ENCODE results near the gene VMAC. TPM values are rescaled to one million over a fixed set of nuclear protein-coding genes. Genes with fewer than 3 reads are reported as not detected.
A peak's percentile ranks its signal among the peaks of the same experiment; 100 is the strongest.
"Not testable (repeated sequence)": the region's sequence is repeated elsewhere in the genome, so short reads cannot be mapped to it uniquely, and the experiment has no call there.

The VMAC gene
- total RNA-seq = 1 to 10 TPM; 5.0 to 8.5 (median 7.0) TPM
- polyA plus RNA-seq = 1 to 10 TPM; 3.4 to 6.4 TPM
- long read RNA-seq, donor 1, transcript VMAC-201 (2 exons, 2,254 nt) = major isoform, 12 of 12 reads
- long read RNA-seq, donor 1, partial matches to known transcripts = 0 of 12 reads
- long read RNA-seq, donor 1, other reads (novel, unspliced or antisense) = 0 of 12 reads
- long read RNA-seq, donor 2, partial matches to known transcripts = 0 of 3 reads
- long read RNA-seq, donor 2, other reads (novel, unspliced or antisense) = 0 of 3 reads
- long read RNA-seq, donor 3, partial matches to known transcripts = 0 of 7 reads
- long read RNA-seq, donor 3, other reads (novel, unspliced or antisense) = 4 of 7 reads

- TF ChIP-seq EP300 (IDR thresholded peaks at IDR 0.05) = peak; percentile 19
- TF ChIP-seq CTCF (IDR thresholded peaks at IDR 0.05) = no peak
- TF ChIP-seq POLR2A (IDR thresholded peaks at IDR 0.05) = peak; percentile 26
- DNase-seq = peak; percentile 99 to 100 (median 99)
- H3K4me3 ChIP-seq = peak within 1 kb of the TSS; percentile 94
- H3K27ac ChIP-seq = peak within 1 kb of the TSS; percentile 71
- no peaks in the 10 kb centered on the region for H3K36me3 ChIP-seq
- H3K27me3 ChIP-seq = no peaks in the 10 kb centered on the region
- intact Hi-C loops (cut with DNase I) = no loop called here
- H3K4me1 ChIP-seq (ENCODE audit: insufficient read depth) = peaks cover 3% of the 10 kb centered on the region
- H3K9me3 ChIP-seq = no peaks in the 10 kb centered on the region
- WGBS, 3 donors = 0 to 1% (median 1%) methylated on average over 39 to 61 of the region's 61 CpGs
Measured at GRCh38 chr19:5904352-5905113, at the start of gene VMAC. VMAC (plus strand) TSS chr19:5904872; CDS start chr19:5904891, 19 bp downstream.

- H3K9me3 ChIP-seq; H3K4me1 ChIP-seq (ENCODE audit: insufficient read depth); H3K27me3 ChIP-seq; H3K27ac ChIP-seq; H3K4me3 ChIP-seq; DNase-seq; intact Hi-C loops (cut with DNase I); H3K36me3 ChIP-seq: not testable (repeated sequence)
- 52 to 60% (median 56%) methylated on average over 9 of the region's 9 CpGs for WGBS, 3 donors
Measured at GRCh38 chr19:5855151-5855550, 49.5 kb upstream of the VMAC start.

GRCh38 chr19:5857203-5858081, 47.2 kb upstream of the VMAC start:
- DNase-seq = no peak
- WGBS, 3 donors = 87 to 89% (median 88%) methylated on average over 18 of the region's 18 CpGs
- intact Hi-C loops (cut with DNase I) = no loop called here
- Histone ChIP-seq H3K36me3 (no peaks in the 10 kb centered on the region), H3K27me3 (no peaks in the 10 kb centered on the region), H3K4me3 (no peak overlapping the region), H3K27ac (no peak overlapping the region), H3K9me3 (no peaks in the 10 kb centered on the region), H3K4me1 (ENCODE audit: insufficient read depth) (no peaks in the 10 kb centered on the region)
- no peak for TF ChIP-seq CTCF (IDR thresholded peaks at IDR 0.05)
- no peak for TF ChIP-seq POLR2A (IDR thresholded peaks at IDR 0.05)
- TF ChIP-seq EP300 (IDR thresholded peaks at IDR 0.05) = no peak

GRCh38 chr19:5863030-5863665, 41.5 kb upstream of the VMAC start:
- no peak for DNase-seq
- no peaks in the 10 kb centered on the region for H3K27me3 ChIP-seq
- intact Hi-C loops (cut with DNase I) = no loop called here
- no peaks in the 10 kb centered on the region for H3K36me3 ChIP-seq
- H3K9me3 ChIP-seq = no peaks in the 10 kb centered on the region
- no peak for TF ChIP-seq POLR2A (IDR thresholded peaks at IDR 0.05)
- TF ChIP-seq EP300 (IDR thresholded peaks at IDR 0.05) = no peak
- no peak for TF ChIP-seq CTCF (IDR thresholded peaks at IDR 0.05)
- WGBS, 3 donors = 49 to 64% (median 56%) methylated on average over 11 of the region's 11 CpGs
- no peak overlapping the region for H3K27ac ChIP-seq
- no peaks in the 10 kb centered on the region for H3K4me1 ChIP-seq (ENCODE audit: insufficient read depth)
- no peak overlapping the region for H3K4me3 ChIP-seq

Data from ovary (tissue), 10 donors.